Activated CD8-positive, alpha-beta memory T cell treated with anti-CD3 and anti-CD28 coated beads, Interleukin-2, amount 10 ng/mL, durations not matched to agents 7 days and 5 days (primary cell): ENCODE data around the gene PRR35. TPM values are rescaled to one million over a fixed set of nuclear protein-coding genes. Genes with fewer than 3 reads are reported as not detected.

ENCODE experiments used
- ATAC-seq: fragments of 150-1000 bp; cut with Tn5 transposase; one replicate; pipeline ENCODE4 v1.10.0; 2021; ENCODE audit warnings: moderate library complexity
- CTCF ChIA-PET: fragments of 350-600 bp; sonication (Branson Sonifier 250); formaldehyde crosslinking; loops from one replicate; lab custom pipeline; 2021; ENCODE audit warnings: antibody characterized with exemption; lab: Charles Lee
- DNase-seq: peaks from one replicate; pipeline ENCODE4 v3.0.0-alpha.2; 2020
- H3K27ac Mint-ChIP-seq: one replicate; pipeline ENCODE4 v1.8.0; 2021; ENCODE audit warnings: mild to moderate bottlenecking, mixed read lengths
- H3K27me3 Mint-ChIP-seq: one replicate; pipeline ENCODE4 v1.8.0; 2021; ENCODE audit warnings: mixed read lengths
- H3K36me3 Mint-ChIP-seq: one replicate; pipeline ENCODE4 v1.8.0; 2021; ENCODE audit warnings: mild to moderate bottlenecking, mixed read lengths
- H3K4me1 Mint-ChIP-seq: one replicate; pipeline ENCODE4 v1.8.0; 2021; ENCODE audit warnings: mixed read lengths
- H3K4me3 Mint-ChIP-seq: one replicate; pipeline ENCODE4 v1.8.0; 2021; ENCODE audit warnings: mild to moderate bottlenecking, moderate library complexity, mixed read lengths
- H3K9me3 Mint-ChIP-seq: one replicate; pipeline ENCODE4 v1.8.0; 2022; ENCODE audit warnings: low read depth, mixed read lengths
- total RNA-seq, 2 experiments: library from RNA; stranded (reverse); gene quantifications; one replicate each; pipeline ENCODE4 v1.2.3, GENCODE V29; 2021

The PRR35 gene
- total RNA-seq, 2 experiments from 2014 or later, result not detected

DNA sequence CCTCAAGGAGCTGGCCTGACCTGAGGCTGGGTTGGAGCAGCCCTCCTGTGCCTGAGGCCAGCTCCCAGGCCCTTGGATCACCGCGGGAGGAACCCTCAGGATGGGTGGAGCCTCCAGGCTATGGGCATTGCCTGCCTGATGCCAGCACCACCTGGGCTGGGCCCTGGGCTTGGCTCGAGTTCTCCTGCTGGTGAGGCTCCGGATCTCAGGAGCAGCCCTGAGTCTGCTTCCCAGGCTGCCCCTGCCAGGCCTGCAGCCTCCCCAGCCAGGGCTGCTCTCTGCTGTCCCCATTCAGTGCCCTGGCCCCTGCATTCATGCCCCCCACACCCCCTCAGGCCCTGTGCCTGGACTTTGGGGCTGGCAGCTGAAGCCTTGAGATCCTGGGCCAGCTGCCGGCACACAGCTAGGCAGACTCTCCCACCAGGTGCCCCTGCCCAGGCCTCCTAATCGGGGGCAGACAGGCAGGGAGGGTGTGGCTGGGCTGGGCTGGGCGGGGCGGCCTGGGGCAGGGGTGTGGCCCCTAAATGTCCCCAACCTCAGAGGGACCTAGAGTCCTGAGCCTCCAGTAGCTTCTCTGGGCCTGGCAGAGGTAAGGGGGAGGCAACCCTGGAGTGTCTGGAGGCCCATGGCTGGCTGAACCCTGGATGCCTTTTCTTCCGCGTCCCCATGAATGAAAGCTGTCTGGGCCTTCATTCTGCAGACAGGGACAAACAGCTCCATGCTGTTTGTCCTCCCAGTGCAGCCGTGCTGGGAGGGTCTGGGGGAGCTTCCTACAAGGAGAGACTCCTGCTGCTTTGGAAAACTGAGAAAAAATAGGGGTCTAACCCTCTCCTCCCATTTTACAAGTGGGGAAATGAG is 8.4 kb downstream of the PRR35 start:
- Mint-ChIP-seq H3K4me1 (peaks cover 23% of the 10 kb centered on the region), H3K36me3 (no peaks in the 10 kb centered on the region), H3K27me3 (no peaks in the 10 kb centered on the region), H3K27ac (peak overlapping the region; percentile 91), H3K9me3 (no peaks in the 10 kb centered on the region), H3K4me3 (peak overlapping the region; percentile 77)
- DNase-seq, result no peak
- ATAC-seq, result no peak
- CTCF ChIA-PET, result interaction anchor here (1.1 kb wide), 1 partner anchor 11 kb away, joined by 3 read pairs; no protein-coding TSS in a partner anchor

DNA sequence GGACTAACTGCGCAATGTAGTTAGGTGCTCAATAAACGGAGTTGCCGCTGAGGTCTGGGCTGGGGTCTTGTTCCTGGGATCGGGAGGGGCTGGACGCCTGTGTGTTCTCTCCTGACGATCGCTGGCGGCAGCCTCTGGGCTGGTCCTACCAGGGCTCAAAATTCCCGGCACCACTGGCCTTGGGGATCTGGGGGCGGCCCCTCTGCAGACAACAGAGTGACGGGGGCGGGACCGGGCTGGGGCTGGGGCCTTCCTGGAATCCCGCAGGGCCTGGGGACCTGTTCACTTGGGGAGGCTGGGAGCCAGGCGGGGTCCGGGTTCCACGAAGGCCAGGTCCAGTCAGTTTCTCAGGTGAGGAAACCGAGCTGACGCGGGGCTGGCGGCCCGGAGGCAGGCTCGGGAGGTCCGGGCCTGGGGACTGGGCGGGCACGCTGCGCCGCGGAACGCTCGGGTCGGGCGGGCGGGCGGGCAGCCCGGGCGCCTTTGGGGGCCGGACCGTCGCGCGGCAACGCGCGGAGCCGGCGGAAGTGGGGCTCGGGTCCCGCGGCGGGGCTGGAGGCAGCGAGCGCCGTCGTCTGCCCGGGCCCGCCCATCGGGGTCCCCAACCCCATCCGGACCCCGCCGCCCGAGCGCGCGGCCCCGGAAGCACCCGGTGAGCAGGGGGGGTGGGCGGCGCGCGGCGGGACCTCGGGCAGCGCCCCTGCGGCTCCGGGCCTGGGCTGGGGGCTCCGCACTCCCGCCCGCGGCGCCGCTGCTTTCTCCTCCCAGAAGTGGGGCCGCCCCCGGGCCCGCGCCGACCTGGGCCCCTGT is 9.5 kb downstream of the PRR35 start, which contains the start of gene PIGQ:
Gene PIGQ, plus strand, starts transcription at position 524 of the 810 bp plus-strand sequence. CDS start 4,107 bp downstream, outside the sequence.
- H3K4me1 Mint-ChIP-seq, result peaks cover 23% of the 10 kb centered on the region
- DNase-seq (peak; percentile 69), ATAC-seq (peak; percentile 87)
- CTCF ChIA-PET, result interaction anchor here (0.9 to 1.1 kb wide), 2 partner anchors 10 to 79 kb away, joined by 3 read pairs; no protein-coding TSS in a partner anchor
- no peaks in the 10 kb centered on the region for H3K36me3 Mint-ChIP-seq
- no peaks in the 10 kb centered on the region for H3K9me3 Mint-ChIP-seq
- no peaks in the 10 kb centered on the region for H3K27me3 Mint-ChIP-seq
- H3K27ac Mint-ChIP-seq, result peak within 1 kb of the TSS; percentile 91
- H3K4me3 Mint-ChIP-seq, result peak within 1 kb of the TSS; percentile 77

- H3K27me3 Mint-ChIP-seq, result no peaks in the 10 kb centered on the region
- DNase-seq (no peak), ATAC-seq (no peak)
- no peaks in the 10 kb centered on the region for H3K36me3 Mint-ChIP-seq
- no peaks in the 10 kb centered on the region for H3K9me3 Mint-ChIP-seq
- CTCF ChIA-PET, result no interaction called here
- H3K4me1 Mint-ChIP-seq, result peaks cover 16% of the 10 kb centered on the region
- no peak overlapping the region for H3K4me3 Mint-ChIP-seq
- no peak overlapping the region for H3K27ac Mint-ChIP-seq
Observed at GRCh38 chr16:572865-573650, 12.9 kb downstream of the PRR35 start.

- peaks cover 15% of the 10 kb centered on the region for H3K4me1 Mint-ChIP-seq
- ATAC-seq (no peak), DNase-seq (no peak)
- H3K9me3 Mint-ChIP-seq, result no peaks in the 10 kb centered on the region
- CTCF ChIA-PET, result no interaction called here
- no peak overlapping the region for H3K4me3 Mint-ChIP-seq
- no peaks in the 10 kb centered on the region for H3K36me3 Mint-ChIP-seq
- no peak overlapping the region for H3K27ac Mint-ChIP-seq
- no peaks in the 10 kb centered on the region for H3K27me3 Mint-ChIP-seq
Observed at GRCh38 chr16:574021-574760, 14.0 kb downstream of the PRR35 start.

DNA sequence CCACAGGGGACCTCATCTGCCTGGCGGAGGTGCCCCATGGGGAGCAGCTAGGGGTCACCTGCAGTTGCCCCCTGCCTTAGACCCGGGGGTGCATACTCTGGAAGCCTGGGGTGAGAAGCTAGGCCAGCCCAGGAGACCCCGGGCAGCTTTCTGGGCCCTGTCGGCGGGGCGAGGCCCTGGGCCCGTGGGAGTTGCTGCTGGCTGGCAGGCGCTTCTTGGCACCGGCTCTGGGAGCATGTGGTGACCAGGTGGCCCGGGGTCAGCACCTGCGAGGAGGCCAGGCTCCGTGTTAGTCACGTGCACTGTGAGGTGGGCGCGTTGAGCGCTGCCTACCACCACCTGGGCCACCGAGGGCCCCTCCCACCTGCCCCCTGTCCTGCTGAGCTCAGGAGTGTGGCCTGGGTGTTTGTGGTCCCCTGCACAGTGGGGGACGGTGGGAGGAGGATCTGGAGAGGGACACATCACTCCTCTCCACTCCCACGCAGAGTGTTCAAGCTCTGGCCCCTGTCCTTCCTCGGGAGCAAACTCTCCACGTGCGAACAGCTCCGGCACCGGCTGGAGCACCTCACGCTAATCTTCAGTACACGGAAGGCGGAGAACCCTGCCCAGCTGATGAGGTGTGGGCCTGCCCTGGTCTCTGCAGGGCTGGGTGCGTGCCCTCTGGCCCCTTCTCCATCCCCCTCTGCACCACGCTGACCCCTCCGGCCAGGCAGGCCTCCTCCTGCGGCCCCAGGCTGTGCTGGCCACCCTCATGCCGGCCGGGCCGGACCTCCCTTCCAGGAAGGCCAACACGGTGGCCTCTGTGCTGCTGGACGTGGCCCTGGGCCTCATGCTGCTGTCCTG is 15.4 kb downstream of the PRR35 start:
- no peaks in the 10 kb centered on the region for H3K27me3 Mint-ChIP-seq

GRCh38 chr16:576197-576822 is 16.1 kb downstream of the PRR35 start:
- Mint-ChIP-seq H3K36me3 (no peaks in the 10 kb centered on the region), H3K9me3 (no peaks in the 10 kb centered on the region), H3K27ac (no peak overlapping the region), H3K4me1 (peaks cover 7% of the 10 kb centered on the region), H3K4me3 (no peak overlapping the region), H3K27me3 (no peaks in the 10 kb centered on the region)
- CTCF ChIA-PET, result interaction anchor here (1.0 kb wide), 1 partner anchor 12 kb away, joined by 5 read pairs; no protein-coding TSS in a partner anchor
- ATAC-seq (no peak), DNase-seq (no peak)

More for the DNA sequence above, 15.4 kb downstream of the PRR35 start:
- ATAC-seq (no peak), DNase-seq (no peak)
- CTCF ChIA-PET, result no interaction called here
- Mint-ChIP-seq H3K9me3 (no peaks in the 10 kb centered on the region), H3K4me3 (no peak overlapping the region), H3K36me3 (no peaks in the 10 kb centered on the region), H3K4me1 (peaks cover 13% of the 10 kb centered on the region), H3K27ac (no peak overlapping the region)

DNA sequence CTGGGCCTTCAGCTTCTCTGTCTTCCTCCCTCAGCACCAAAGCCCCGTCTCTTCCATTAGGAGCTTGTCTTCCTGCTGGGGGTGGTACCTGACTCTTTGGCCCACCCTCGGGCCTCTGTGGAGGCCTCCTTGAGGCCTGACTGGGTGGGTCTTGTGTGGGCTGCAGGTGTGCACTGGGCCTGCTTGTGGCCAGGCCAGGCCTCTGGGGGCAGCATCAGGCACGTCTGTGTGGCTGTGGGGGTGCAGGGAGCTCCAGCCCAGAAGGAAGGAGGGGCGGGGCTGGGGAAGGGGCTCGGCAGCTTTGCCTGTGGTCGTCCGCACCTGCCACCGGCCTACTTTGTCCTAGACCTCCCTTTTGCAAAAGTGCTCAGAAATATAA is 16.6 kb downstream of the PRR35 start:
- Mint-ChIP-seq H3K27me3 (no peaks in the 10 kb centered on the region), H3K4me1 (peaks cover 3% of the 10 kb centered on the region), H3K27ac (no peak overlapping the region), H3K36me3 (no peaks in the 10 kb centered on the region), H3K4me3 (no peak overlapping the region), H3K9me3 (no peaks in the 10 kb centered on the region)
- CTCF ChIA-PET, result interaction anchor here (1.0 kb wide), 1 partner anchor 11 kb away, joined by 5 read pairs; no protein-coding TSS in a partner anchor
- ATAC-seq (no peak), DNase-seq (no peak)

DNA sequence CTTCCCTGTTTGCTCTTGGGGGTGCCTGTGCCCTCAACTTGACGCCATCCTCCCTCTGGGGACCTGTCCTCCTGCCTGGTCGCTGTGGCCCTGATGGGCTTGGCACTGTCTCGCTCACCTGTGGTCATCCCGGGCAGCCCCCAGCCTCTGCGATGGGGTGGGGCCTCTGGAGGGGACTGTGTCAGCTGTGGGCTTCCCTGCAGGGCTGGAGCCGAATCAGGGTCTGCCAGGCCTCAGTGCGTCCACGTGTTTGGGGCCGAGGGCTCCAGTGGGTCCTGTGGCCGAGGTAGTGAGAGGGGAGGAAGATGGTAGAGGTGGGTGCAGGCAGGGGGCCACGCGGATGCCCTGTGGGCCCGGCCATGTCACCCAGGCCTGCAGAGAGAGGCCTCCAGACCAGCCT is 17.6 kb downstream of the PRR35 start:
- H3K27ac Mint-ChIP-seq, result no peak overlapping the region
- H3K27me3 Mint-ChIP-seq, result no peaks in the 10 kb centered on the region
- no peaks in the 10 kb centered on the region for H3K9me3 Mint-ChIP-seq
- H3K4me3 Mint-ChIP-seq, result no peak overlapping the region
- DNase-seq (no peak), ATAC-seq (no peak)
- H3K36me3 Mint-ChIP-seq, result no peaks in the 10 kb centered on the region
- CTCF ChIA-PET, result no interaction called here
- H3K4me1 Mint-ChIP-seq, result peaks cover 3% of the 10 kb centered on the region

DNA sequence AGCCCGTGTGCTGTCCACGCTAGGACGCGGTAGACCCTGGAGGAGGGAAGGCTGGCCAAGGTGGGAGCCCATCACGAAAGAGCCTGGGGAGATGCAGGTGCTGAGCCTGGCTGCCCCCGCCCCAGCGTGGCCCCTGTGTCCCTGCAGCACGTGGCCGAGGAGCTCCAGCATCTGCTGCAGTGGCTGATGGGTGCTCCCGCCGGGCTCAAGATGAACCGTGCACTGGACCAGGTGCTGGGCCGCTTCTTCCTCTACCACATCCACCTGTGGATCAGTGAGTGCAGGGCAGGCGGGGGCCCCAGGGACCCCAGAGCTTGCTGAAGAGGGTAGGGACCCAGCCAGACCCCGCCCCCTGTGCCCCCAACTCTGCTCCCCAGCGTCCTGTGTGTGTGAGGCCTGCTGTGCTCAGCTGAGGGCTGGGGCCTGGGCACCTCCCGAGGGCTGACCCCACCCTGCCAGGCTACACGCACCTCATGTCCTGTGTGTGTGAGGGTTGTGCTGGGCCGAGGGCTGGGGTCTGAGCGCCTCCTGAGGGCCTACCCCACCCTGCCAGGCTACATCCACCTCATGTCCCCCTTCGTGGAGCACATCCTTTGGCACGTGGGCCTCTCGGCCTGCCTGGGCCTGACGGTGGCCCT is 18.2 kb downstream of the PRR35 start:
- no peaks in the 10 kb centered on the region for H3K9me3 Mint-ChIP-seq
- peaks cover 3% of the 10 kb centered on the region for H3K4me1 Mint-ChIP-seq
- no peak for DNase-seq
- ATAC-seq, result no peak
- H3K36me3 Mint-ChIP-seq, result no peaks in the 10 kb centered on the region
- H3K27ac Mint-ChIP-seq, result no peak overlapping the region
- no peaks in the 10 kb centered on the region for H3K27me3 Mint-ChIP-seq
- CTCF ChIA-PET, result interaction anchor here (1.1 to 1.4 kb wide), 5 partner anchors 10 to 89 kb away, joined by 3 to 9 read pairs (median 3); partner anchors contain the start of gene RHOT2
- no peak overlapping the region for H3K4me3 Mint-ChIP-seq

GRCh38 chr16:578870-579405 is 18.7 kb downstream of the PRR35 start:
- Mint-ChIP-seq H3K9me3 (no peaks in the 10 kb centered on the region), H3K4me3 (no peak overlapping the region), H3K36me3 (no peaks in the 10 kb centered on the region), H3K27ac (no peak overlapping the region), H3K27me3 (no peaks in the 10 kb centered on the region), H3K4me1 (peaks cover 3% of the 10 kb centered on the region)
- DNase-seq (peak; percentile 81), ATAC-seq (peak; percentile 93)
- CTCF ChIA-PET, result interaction anchor here (0.5 to 1.4 kb wide), 10 partner anchors 9 to 842 kb away, joined by 3 to 9 read pairs (median 4); partner anchors contain the start of genes METTL26, RHOT2 and STUB1
